Neural cell (in vitro differentiated cells): ENCODE results near the gene HIPK1.

ENCODE experiments used
- TAF1 ChIP-seq: IDR thresholded peaks from 2 replicates; pipeline ENCODE4 v1.6.1; 2012; ENCODE audit warnings: low read depth
- TF ChIP-seq, protein P1 (sequence below): fragments of 450-650 bp; IDR thresholded peaks from 2 replicates; pipeline ENCODE4 v1.5.1; 2014; ENCODE audit warnings: antibody characterized with exemption, mild to moderate bottlenecking, moderate library complexity; ENCODE audit not compliant: poor library complexity, severe bottlenecking

DNA sequence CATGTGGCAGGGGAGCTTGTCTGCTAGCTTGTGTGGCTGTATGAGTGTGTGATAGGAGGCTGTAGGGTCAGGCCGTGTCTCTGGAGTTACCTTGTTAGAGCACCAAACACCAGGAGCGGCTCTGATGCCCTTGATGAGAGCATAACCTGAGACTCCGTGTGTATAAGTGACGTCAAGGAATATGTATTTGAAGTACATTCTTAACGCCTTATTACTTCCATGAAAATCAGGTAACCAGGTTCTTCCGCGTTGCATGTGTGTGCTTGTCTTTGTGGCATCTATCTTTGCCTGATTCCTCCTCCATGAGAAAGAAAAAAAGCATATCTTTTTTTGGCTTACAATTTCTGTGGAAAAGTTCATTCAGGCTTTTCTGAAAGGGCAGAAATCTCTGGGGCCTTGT lies 54.7 kb downstream of the HIPK1 start:
- TF ChIP-seq, protein P1, sequence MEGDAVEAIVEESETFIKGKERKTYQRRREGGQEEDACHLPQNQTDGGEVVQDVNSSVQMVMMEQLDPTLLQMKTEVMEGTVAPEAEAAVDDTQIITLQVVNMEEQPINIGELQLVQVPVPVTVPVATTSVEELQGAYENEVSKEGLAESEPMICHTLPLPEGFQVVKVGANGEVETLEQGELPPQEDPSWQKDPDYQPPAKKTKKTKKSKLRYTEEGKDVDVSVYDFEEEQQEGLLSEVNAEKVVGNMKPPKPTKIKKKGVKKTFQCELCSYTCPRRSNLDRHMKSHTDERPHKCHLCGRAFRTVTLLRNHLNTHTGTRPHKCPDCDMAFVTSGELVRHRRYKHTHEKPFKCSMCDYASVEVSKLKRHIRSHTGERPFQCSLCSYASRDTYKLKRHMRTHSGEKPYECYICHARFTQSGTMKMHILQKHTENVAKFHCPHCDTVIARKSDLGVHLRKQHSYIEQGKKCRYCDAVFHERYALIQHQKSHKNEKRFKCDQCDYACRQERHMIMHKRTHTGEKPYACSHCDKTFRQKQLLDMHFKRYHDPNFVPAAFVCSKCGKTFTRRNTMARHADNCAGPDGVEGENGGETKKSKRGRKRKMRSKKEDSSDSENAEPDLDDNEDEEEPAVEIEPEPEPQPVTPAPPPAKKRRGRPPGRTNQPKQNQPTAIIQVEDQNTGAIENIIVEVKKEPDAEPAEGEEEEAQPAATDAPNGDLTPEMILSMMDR: no peak
- no peak for TF ChIP-seq TAF1
